Caki2 (cell line): ENCODE results near the gene ELN. TPM values are rescaled to one million over a fixed set of nuclear protein-coding genes. Genes with fewer than 3 reads are reported as not detected.
"Not testable (repeated sequence)": the region's sequence is repeated elsewhere in the genome, so short reads cannot be mapped to it uniquely, and the experiment has no call there.

ENCODE experiments used
- DNase-seq: peaks from one replicate; pipeline ENCODE4 v3.0.0-alpha.2; 2015; ENCODE audit warnings: low read depth
- in situ Hi-C: cut with HindIII; loops from 2 replicates; pipeline ENCODE4 v1.10.0; 2016; ENCODE audit warnings: low sequenced_read_pairs, low pct_unique_long_range_greater_than_20kb, mixed read lengths
- total RNA-seq: library from RNA; depleted of rRNA; stranded (reverse); fragments of >200 nt; shearing (Covaris generic); gene quantifications from 2 replicates; pipeline ENCODE4 v1.2.3, GENCODE V29; 2014; ENCODE audit warnings: low replicate concordance; rRNA removed

The ELN gene
- 0.27 TPM in 1 of 2 replicates, not detected in the other for total RNA-seq

- in situ Hi-C loops, result no loop called here
- no peak for DNase-seq
These were observed at the start of gene ELN for GRCh38 chr7:74027683-74028320. Gene ELN (plus strand): TSS chr7:74028173. CDS start chr7:74028188, 15 bp downstream.

GRCh38 chr7:73978661-73979563 lies 49.1 kb upstream of the ELN start:
- in situ Hi-C loops, result no loop called here
- DNase-seq, result peak; percentile 34

GRCh38 chr7:73979656-73980055 lies 48.3 kb upstream of the ELN start:
- DNase-seq, in situ Hi-C loops: not testable (repeated sequence)

GRCh38 chr7:73980206-73980605 lies 47.8 kb upstream of the ELN start:
- no peak for DNase-seq
- in situ Hi-C loops, result no loop called here

GRCh38 chr7:73981933-73982332 lies 46.0 kb upstream of the ELN start:
- in situ Hi-C loops, result no loop called here
- DNase-seq, result no peak

- in situ Hi-C loops, result no loop called here
These were observed 44.4 kb upstream of the ELN start for GRCh38 chr7:73983437-73984164.

GRCh38 chr7:73984481-73985205 lies 43.3 kb upstream of the ELN start:
- in situ Hi-C loops, result no loop called here
- DNase-seq, result no peak

More at GRCh38 chr7:73983437-73984164, 44.4 kb upstream of the ELN start:
- DNase-seq, result no peak

- in situ Hi-C loops, result no loop called here
- DNase-seq, result no peak
These were observed 42.2 kb upstream of the ELN start for GRCh38 chr7:73985737-73986141.

- in situ Hi-C loops, result no loop called here
- DNase-seq, result no peak
These were observed 41.8 kb upstream of the ELN start for GRCh38 chr7:73986158-73986631.

GRCh38 chr7:73987298-73987697 lies 40.7 kb upstream of the ELN start:
- in situ Hi-C loops, result no loop called here
- DNase-seq, result no peak

GRCh38 chr7:73988197-73988596 lies 39.8 kb upstream of the ELN start:
- in situ Hi-C loops, result no loop called here
- DNase-seq, result no peak

- in situ Hi-C loops, result no loop called here
- DNase-seq, result no peak
These were observed 36.4 kb upstream of the ELN start for GRCh38 chr7:73991522-73992100.

GRCh38 chr7:73992101-73992562 lies 35.8 kb upstream of the ELN start:
- no peak for DNase-seq
- in situ Hi-C loops, result no loop called here

GRCh38 chr7:73994023-73994422 lies 34.0 kb upstream of the ELN start:
- no peak for DNase-seq
- in situ Hi-C loops, result no loop called here

GRCh38 chr7:73994761-73995160 lies 33.2 kb upstream of the ELN start:
- no peak for DNase-seq
- in situ Hi-C loops, result no loop called here

- DNase-seq, result no peak
- in situ Hi-C loops, result no loop called here
These were observed 32.6 kb upstream of the ELN start for GRCh38 chr7:73995330-73995729.

GRCh38 chr7:73995821-73996511 lies 32.0 kb upstream of the ELN start:
- in situ Hi-C loops, result no loop called here
- no peak for DNase-seq
